ENCODE results near the gene ARHGAP19. TPM values are rescaled to one million over a fixed set of nuclear protein-coding genes. Genes with fewer than 3 reads are reported as not detected.

Gene ARHGAP19
- total and polyA plus RNA-seq, 9 of the 15 experiments (the other 6 are each of a cell fraction or from before 2014, with no cell fraction given) = 14.8 to 49.5 (median 26.8) TPM

GRCh38 chr10:97312897-97313296 is 20.5 kb upstream of the ARHGAP19 start (continued):
- TF ChIP-seq TFAP4 (CRISPR knock-in tag; IDR thresholded peaks at IDR 0.05; ENCODE audit: borderline replicate concordance) (no peak), JUN (IDR thresholded peaks at IDR 0.05; ENCODE audit: borderline replicate concordance, low read depth, low read length) (no peak), JUN (CRISPR knock-in tag; IDR thresholded peaks at IDR 0.05; ENCODE audit: borderline replicate concordance) (no peak), KLF16 (IDR thresholded peaks at IDR 0.05) (0 out of 2 replicates have a peak, but pooled peaks have one; percentile 29), U2AF2 (optimal IDR thresholded peaks at IDR 0.05; ENCODE audit: low read depth, low read length) (no peak), IRF1 (CRISPR knock-in tag; IDR thresholded peaks at IDR 0.05; ENCODE audit: borderline replicate concordance) (no peak), ZNF785 (CRISPR knock-in tag; IDR thresholded peaks at IDR 0.05) (no peak), MTA2 (IDR thresholded peaks at IDR 0.05; ENCODE audit: low read depth) (peak; percentile 22; the same call in 1 of the 2 replicates), ZNF121 (CRISPR knock-in tag; conservative IDR thresholded peaks at IDR 0.05) (no peak), NCOR1 (IDR thresholded peaks at IDR 0.05) (peak; percentile 63), HIVEP1 (CRISPR knock-in tag; IDR thresholded peaks at IDR 0.05) (no peak), MEIS2 (IDR thresholded peaks at IDR 0.05; ENCODE audit: partially characterized antibody) (no peak), PATZ1 (CRISPR knock-in tag; IDR thresholded peaks at IDR 0.05; ENCODE audit: borderline replicate concordance) (no peak), POLR2AphosphoS2 (IDR thresholded peaks at IDR 0.05; ENCODE audit: low read length) (no peak), MECOM (CRISPR knock-in tag; IDR thresholded peaks at IDR 0.05) (no peak), REST (IDR thresholded peaks at IDR 0.05; ENCODE audit: borderline replicate concordance) (no peak), REST (CRISPR knock-in tag; IDR thresholded peaks at IDR 0.05; ENCODE audit: low read depth) (no peak), HNRNPH1 (optimal IDR thresholded peaks at IDR 0.05; ENCODE audit: low read depth, low read length) (no peak)

Measured in K562 (cell line).